ENCODE results near the gene RAD51B.

GRCh38 chr14:68318828-68319227 is 499.2 kb downstream of the RAD51B start:
- TF ChIP-seq EZH2 (IDR thresholded peaks at IDR 0.05; ENCODE audit: low read length, unreplicated experiment) = no peak
- no peak for TF ChIP-seq CTCF (conservative IDR thresholded peaks at IDR 0.05; ENCODE audit: low read depth, low read length)
- no peak for TF ChIP-seq EZH2phosphoT487 (IDR thresholded peaks at IDR 0.05; ENCODE audit: borderline replicate concordance, low read length)

Measured in PC-3 (cell line).